ENCODE measurements around the gene ROGDI.

ROGDI gene, protein sequence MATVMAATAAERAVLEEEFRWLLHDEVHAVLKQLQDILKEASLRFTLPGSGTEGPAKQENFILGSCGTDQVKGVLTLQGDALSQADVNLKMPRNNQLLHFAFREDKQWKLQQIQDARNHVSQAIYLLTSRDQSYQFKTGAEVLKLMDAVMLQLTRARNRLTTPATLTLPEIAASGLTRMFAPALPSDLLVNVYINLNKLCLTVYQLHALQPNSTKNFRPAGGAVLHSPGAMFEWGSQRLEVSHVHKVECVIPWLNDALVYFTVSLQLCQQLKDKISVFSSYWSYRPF

GRCh38 chr16:4801962-4802658, at the start of gene ROGDI:
ROGDI (minus strand) TSS chr16:4802633; CDS start chr16:4802571, 62 bp downstream.
- DNase-seq: peak; percentile 20

DNA sequence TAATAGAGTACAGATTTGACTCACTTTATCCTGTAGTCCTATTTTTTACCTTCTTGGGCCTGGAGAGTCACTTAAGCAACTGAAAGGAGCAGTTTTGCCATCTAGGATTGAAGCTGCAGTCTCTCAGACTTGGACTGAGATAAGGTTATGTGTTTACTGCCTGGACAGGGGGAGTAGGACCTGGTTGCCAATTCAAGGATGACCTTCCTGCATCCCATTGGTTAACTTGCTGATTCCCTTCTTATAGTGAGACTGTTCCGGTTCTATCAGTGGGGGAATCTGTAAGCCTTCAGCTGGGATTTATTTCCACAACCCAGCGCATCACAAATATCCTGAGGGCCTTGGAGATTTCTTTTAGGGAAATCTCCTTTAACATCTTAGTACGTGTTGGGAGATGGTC, 47.8 kb upstream of the ROGDI start:
- no peak for DNase-seq

- no peak for DNase-seq
Observed at GRCh38 chr16:4847774-4848587, 45.5 kb upstream of the ROGDI start.

GRCh38 chr16:4846901-4847773, 44.7 kb upstream of the ROGDI start, which contains the start of the genes GLYR1 and UBN1:
GLYR1 (minus strand) TSS chr16:4847288; CDS start chr16:4847265, 23 bp downstream.
UBN1 (plus strand) TSS chr16:4847481; CDS start chr16:4852918, 5,437 bp downstream.
- peak; percentile 65 for DNase-seq

GRCh38 chr16:4846503-4846900, 44.1 kb upstream of the ROGDI start:
- DNase-seq: no peak

DNA sequence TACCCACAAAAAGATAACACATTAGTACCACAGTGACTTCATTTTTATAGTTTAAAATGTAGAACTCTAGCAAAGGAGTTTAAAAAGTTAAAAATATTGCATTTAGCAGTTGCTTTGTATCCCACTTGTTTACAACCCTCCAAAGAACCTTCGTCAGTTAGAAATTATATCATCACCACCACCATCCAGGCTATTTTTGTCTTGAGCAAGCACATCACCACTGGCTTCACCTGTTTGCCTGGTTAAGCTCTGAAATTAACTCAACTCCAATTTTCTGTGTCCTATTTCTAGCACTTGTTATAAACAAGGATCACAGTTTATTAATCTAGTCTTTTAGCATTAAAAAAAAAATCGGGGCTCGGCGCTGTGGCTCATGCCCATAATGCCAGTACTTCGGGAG, 38.6 kb upstream of the ROGDI start:
- no peak for DNase-seq

DNA sequence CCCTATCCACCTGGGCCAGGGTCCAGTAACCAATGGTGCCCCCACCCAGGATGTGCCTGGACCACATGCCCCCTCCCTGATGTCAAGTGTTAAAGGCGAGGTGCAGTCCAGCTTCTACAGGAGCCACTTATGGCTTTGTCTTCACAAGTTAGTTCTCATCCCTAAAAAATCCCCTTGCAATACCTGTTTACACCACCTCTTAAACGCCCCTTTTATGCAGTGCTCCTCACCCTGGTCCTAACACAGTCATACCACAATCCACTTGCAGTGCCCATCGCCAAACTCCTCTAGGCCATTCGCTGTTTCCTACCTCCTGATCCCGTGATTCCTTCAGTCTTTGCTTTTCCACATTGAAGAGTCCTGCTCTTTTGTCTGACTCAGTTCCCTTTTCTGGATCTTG, 37.5 kb upstream of the ROGDI start:
- DNase-seq: no peak

GRCh38 chr16:4837733-4838501, 35.5 kb upstream of the ROGDI start:
- DNase-seq: no peak

DNA sequence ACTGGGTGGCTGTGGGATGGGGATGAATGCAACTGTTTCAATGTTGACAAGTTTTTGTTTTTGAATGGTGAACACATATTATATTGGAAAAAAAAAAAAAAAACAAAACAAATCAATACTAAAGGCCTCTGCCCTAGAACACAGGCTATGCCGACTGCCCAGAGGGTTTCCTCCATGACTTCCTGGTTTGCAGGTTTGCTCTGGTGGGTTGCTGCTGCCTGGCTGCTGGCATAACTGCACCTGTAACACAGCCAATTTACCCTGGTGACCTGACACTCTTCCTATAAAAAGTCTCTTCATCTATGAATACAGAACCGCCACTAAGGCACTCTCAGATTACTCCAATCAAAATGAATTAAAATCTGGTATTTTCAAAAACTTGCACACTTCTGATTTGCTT, 34.3 kb upstream of the ROGDI start:
- no peak for DNase-seq

GRCh38 chr16:4833584-4833983, 31.2 kb upstream of the ROGDI start:
- DNase-seq: no peak

DNA sequence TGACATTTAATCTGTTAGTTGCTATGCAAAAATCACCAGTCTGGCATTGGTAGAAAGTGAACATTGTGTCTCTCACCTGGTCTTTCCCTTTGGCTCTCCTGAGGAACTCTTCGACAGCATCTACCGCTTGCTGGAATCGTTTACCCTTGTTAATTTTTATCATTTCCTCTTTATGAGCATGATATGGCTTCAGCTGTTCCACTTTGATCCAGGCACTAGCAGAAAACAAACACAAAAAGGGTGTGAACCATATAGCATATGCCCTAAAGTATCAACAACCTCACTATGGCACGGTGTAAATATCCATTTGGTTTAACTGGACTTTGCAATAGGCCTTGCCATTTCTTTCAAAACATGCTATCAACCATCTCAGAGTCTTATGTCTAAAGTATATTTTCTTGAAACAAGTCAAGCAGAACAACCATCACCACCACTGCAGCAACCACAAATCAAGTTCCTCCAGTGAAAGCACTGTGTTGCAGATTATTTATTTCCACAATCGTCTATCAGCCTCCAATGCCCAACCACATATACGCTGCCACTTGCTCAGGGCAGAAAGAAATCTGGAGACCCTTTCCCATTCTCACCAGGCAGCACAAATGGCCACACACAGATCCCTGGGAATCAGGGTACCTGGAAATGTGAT, 30.4 kb upstream of the ROGDI start:
- no peak for DNase-seq

DNA sequence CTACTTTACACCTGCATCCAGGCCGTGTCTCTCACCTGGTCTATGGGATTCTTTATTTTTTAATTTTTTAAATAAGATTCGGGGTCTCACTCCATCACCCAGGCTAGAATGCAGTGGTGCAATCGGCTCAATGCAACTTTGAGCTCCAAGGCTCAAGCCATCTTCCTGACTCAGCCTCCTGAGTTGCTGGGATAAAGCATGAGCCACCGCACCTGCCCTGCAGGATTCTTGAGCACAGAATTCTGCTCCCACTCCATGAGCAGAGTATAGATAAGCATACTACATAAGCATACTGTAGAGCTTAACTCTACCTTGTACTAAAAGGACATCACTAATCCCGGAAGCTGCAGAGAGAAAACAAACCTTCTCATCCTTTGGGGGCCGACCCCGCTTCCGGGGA, 29.2 kb upstream of the ROGDI start:
- DNase-seq: no peak

- no peak for DNase-seq
Observed at GRCh38 chr16:4830408-4830807, 28.0 kb upstream of the ROGDI start.

GRCh38 chr16:4828567-4829321, 26.3 kb upstream of the ROGDI start:
- DNase-seq: no peak

DNA sequence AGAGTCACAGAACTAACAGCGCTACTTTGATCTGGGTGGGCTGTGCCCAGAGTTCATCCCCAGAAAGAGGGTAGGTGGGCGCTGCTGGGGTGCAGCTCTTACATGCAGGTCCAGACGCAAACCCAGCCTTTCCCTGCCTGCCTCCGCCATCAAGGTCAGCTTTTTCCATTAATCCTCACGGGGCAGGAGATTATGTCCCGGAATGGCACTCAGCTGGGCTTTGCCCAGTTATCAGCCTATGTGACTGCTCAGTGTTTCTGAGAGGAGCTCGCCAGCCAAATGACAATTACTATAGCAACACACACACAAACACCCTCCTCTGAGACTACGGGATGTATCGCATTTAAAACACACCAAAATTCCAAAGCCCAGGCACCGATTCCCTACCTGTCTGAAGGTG, 24.5 kb upstream of the ROGDI start:
- no peak for DNase-seq

DNA sequence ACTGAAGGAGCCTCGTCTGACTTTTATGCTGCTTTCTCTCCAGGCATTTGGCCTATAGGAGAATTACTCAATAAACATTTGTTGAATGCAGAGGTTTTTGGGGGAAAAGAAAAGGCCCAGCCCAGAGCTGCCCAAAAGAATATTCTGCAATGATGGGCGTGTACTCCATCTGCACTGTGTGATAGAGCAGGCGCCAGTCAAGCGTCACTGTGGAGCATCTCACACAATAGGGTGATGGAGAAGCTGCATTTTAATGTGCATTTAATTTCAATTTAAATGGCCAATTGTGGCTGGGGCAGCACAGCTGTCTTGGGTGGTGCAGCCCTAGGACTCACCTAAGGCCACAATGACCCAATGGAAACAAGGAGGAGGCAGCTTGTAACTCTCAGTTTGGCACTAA, 24.1 kb upstream of the ROGDI start:
- DNase-seq: no peak

GRCh38 chr16:4825196-4825595, 22.8 kb upstream of the ROGDI start:
- DNase-seq: no peak

DNA sequence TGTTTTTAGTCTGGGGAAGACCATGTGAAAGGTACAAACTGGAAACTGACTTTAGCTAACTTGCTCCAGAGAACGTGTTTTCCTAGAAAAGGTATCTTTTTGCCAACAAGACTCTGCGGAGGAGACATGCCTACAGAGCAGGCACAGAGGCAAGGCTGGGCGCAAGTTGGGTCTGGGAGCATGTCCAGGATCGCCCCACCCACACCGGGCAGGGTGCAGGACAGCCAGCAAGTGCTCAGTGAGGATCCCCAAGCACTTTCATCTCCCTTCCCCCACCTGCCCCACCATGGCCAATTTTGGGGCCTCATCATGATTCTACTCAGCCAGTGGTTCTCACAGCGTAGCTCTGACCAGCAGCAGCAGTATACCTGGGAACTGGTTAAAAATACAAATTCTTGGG, 18.2 kb upstream of the ROGDI start:
- DNase-seq: no peak

DNA sequence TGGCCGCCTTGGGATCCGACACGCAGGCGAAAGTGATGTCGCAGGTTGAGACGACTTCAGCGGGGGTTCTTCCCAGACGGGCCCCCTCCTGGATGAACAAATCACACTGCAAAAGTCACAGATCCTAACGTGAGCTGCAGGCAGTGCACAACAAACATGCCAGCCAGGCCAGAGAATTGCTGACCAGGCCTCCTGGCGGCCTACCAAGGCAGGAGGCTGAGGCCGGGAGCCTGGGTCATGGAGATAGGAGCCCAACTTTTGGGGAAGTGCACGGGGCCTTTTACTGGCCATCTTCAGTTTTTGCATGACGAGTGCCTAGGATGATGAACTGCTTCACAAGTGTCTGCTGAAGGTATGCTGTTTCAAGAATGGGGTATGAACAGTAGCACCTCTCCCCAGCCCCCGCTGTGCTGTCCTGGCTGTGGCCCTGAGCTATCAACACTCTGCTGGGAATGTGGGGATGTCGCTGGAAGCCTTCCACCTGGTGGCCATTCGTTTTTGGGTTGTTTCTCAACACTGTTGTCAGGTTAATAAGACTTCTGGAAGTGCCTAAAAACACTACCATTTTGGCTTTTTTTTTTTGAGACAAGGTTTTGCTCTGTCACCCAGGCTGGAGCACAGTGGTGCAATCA, 12.2 kb upstream of the ROGDI start:
- DNase-seq: no peak

DNA sequence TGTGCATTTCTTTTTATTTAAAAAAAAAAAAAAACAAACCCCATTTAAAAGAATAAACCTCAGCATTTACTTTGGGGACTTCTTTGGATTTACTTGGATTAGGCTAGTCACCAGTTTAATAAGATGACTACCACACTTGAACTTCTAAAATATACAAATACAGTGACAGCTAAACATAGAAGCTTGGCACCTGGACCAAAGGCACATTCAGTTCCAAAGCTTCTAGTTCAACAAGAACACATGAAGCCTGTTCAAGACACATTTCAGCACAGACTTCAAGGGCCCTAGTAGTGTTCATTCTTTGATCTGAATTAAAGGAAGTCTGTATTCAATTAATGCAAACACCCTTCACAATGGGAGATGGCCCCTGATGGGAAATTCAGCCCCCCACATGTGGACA, 11.6 kb upstream of the ROGDI start:
- DNase-seq: no peak
